MCF 10A (cell line): ENCODE data around the gene TACC3. TPM values are rescaled to one million over a fixed set of nuclear protein-coding genes. Genes with fewer than 3 reads are reported as not detected.

ENCODE experiments used
- BruUV-seq: library from RNA; stranded (reverse); fragments of 400-500 nt; replicated peaks from 2 replicates; lab custom pipeline; 2021; lab: Mats Ljungman, UMichigan
- CTCF ChIA-PET: fragments of 300-600 bp; sonication (Branson Sonifier 250); formaldehyde crosslinking; extraction: SDS; loops from one replicate; lab custom pipeline; 2021; ENCODE audit warnings: antibody characterized with exemption, inconsistent platforms; lab: Yijun Ruan, JAX
- POLR2A ChIA-PET: fragments of 300-600, 350-650 bp; sonication (Branson Sonifier 250); formaldehyde crosslinking; extraction: SDS; loops from one replicate; lab custom pipeline; 2020; ENCODE audit warnings: antibody characterized with exemption, inconsistent platforms; lab: Yijun Ruan, JAX
- DNase-seq: peaks from one replicate; pipeline ENCODE4 v3.0.0-alpha.2; 2018; ENCODE audit not compliant: unreplicated experiment
- H3K27ac Mint-ChIP-seq: one replicate; pipeline ENCODE4 v1.8.0; 2022; ENCODE audit warnings: mild to moderate bottlenecking, low read depth, mixed read lengths; ENCODE audit not compliant: unreplicated experiment
- H3K27me3 Mint-ChIP-seq: one replicate; pipeline ENCODE4 v1.8.0; 2022; ENCODE audit warnings: mixed read lengths; ENCODE audit not compliant: insufficient read depth, unreplicated experiment
- H3K36me3 Mint-ChIP-seq: one replicate; pipeline ENCODE4 v1.8.0; 2022; ENCODE audit warnings: mild to moderate bottlenecking, moderate library complexity, mixed read lengths; ENCODE audit not compliant: insufficient read depth, unreplicated experiment
- H3K4me1 Mint-ChIP-seq: one replicate; pipeline ENCODE4 v1.8.0; 2022; ENCODE audit warnings: mixed read lengths; ENCODE audit not compliant: insufficient read depth, unreplicated experiment
- H3K4me3 Mint-ChIP-seq: one replicate; pipeline ENCODE4 v1.8.0; 2022; ENCODE audit warnings: mild to moderate bottlenecking, moderate library complexity, mixed read lengths; ENCODE audit not compliant: unreplicated experiment
- H3K9me3 Mint-ChIP-seq: one replicate; pipeline ENCODE4 v1.8.0; 2022; ENCODE audit warnings: mixed read lengths; ENCODE audit not compliant: unreplicated experiment
- intact Hi-C: fragments of 100-400 bp; cut with micrococcal nuclease; formaldehyde crosslinking; loops from 2 replicates; pipeline ENCODE4 v1.14.1; 2022
- total RNA-seq: library from RNA; stranded (reverse); gene quantifications from 2 replicates; pipeline ENCODE4 v1.2.3, GENCODE V29; 2022
- TF ChIP-seq, protein P1 (sequence below): fragments of 200-600 bp; IDR thresholded peaks from one replicate; pipeline ENCODE4 v1.8.0; 2022; ENCODE audit warnings: antibody characterized with exemption, mild to moderate bottlenecking; ENCODE audit not compliant: unreplicated experiment

TACC3 gene
- total RNA-seq, 1 experiment from 2014 or later, result 69.8 TPM

DNA sequence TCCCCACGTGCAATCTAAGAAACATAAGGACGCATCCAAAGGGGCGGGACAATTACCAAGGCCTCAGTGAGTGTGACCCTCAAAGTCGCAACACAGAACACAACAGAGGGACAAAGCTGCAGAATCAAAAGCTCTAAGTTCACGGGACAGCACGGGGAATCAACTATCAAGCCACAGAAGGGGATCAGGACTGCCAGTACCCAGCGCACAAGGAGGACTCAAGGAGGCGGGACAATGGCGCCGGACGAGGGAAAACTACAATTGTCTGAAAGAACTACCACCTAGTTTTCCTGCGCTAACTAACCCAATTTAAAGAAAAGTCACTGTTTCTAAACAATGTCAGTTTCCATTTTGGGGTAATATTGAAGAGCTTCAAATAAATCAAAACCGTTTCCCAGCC, 38.5 kb upstream of the TACC3 start:
- H3K9me3 Mint-ChIP-seq, result no peaks in the 10 kb centered on the region
- BruUV-seq, result no TSS peak
- peaks cover 10% of the 10 kb centered on the region for H3K4me1 Mint-ChIP-seq
- intact Hi-C loops, result no loop called here
- no peaks in the 10 kb centered on the region for H3K27me3 Mint-ChIP-seq
- peak overlapping the region; percentile 77 for H3K27ac Mint-ChIP-seq
- POLR2A ChIA-PET, result interaction anchor here (0.6 to 2.0 kb wide), 11 partner anchors 10 to 579 kb away, joined by 3 to 8 read pairs (median 4); partner anchors contain the start of genes MXD4 and SLBP
- CTCF ChIA-PET, result interaction anchor here (0.9 to 1.9 kb wide), 3 partner anchors 10 to 53 kb away, joined by 3 to 12 read pairs (median 3); no protein-coding TSS in a partner anchor
- H3K4me3 Mint-ChIP-seq, result peak overlapping the region; percentile 80
- no peak for DNase-seq
- TF ChIP-seq, protein P1, sequence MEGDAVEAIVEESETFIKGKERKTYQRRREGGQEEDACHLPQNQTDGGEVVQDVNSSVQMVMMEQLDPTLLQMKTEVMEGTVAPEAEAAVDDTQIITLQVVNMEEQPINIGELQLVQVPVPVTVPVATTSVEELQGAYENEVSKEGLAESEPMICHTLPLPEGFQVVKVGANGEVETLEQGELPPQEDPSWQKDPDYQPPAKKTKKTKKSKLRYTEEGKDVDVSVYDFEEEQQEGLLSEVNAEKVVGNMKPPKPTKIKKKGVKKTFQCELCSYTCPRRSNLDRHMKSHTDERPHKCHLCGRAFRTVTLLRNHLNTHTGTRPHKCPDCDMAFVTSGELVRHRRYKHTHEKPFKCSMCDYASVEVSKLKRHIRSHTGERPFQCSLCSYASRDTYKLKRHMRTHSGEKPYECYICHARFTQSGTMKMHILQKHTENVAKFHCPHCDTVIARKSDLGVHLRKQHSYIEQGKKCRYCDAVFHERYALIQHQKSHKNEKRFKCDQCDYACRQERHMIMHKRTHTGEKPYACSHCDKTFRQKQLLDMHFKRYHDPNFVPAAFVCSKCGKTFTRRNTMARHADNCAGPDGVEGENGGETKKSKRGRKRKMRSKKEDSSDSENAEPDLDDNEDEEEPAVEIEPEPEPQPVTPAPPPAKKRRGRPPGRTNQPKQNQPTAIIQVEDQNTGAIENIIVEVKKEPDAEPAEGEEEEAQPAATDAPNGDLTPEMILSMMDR, result no peak
- H3K36me3 Mint-ChIP-seq, result no peaks in the 10 kb centered on the region

DNA sequence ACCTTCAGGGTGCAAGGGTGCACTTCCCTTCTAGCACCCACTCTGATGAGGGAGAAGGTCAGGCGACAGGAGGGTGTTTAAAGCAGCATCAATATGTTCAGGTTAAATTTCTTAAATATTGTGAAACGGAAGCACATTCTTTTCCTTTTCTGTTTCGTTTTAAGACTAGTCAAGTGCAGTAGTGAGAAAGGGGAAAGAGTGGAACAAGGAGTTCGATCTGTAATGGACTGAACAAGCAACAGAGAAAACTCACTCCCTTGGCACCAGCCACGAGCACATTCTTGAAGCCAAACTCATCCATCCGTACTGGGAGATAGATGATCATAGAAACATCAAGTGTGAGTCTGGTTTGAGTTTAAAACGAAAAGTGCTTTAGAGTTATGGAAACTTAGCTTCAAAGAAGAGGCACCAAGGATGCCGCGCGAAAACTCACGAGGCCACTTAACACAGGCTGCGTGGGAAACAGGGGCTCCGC, 38.0 kb upstream of the TACC3 start:
- Mint-ChIP-seq H3K27me3 (no peaks in the 10 kb centered on the region), H3K9me3 (no peaks in the 10 kb centered on the region), H3K4me1 (peaks cover 10% of the 10 kb centered on the region), H3K36me3 (no peaks in the 10 kb centered on the region), H3K4me3 (peak overlapping the region; percentile 80), H3K27ac (peak overlapping the region; percentile 77)
- POLR2A ChIA-PET, result interaction anchor here (0.6 to 2.0 kb wide), 11 partner anchors 10 to 579 kb away, joined by 3 to 8 read pairs (median 5); partner anchors contain the start of genes MXD4 and SLBP
- CTCF ChIA-PET, result interaction anchor here (0.9 to 1.9 kb wide), 3 partner anchors 10 to 54 kb away, joined by 3 to 12 read pairs (median 3); no protein-coding TSS in a partner anchor
- TF ChIP-seq, protein P1, result no peak
- TSS peak; percentile 58 for BruUV-seq
- intact Hi-C loops, result no loop called here
- DNase-seq, result peak; percentile 59

DNA sequence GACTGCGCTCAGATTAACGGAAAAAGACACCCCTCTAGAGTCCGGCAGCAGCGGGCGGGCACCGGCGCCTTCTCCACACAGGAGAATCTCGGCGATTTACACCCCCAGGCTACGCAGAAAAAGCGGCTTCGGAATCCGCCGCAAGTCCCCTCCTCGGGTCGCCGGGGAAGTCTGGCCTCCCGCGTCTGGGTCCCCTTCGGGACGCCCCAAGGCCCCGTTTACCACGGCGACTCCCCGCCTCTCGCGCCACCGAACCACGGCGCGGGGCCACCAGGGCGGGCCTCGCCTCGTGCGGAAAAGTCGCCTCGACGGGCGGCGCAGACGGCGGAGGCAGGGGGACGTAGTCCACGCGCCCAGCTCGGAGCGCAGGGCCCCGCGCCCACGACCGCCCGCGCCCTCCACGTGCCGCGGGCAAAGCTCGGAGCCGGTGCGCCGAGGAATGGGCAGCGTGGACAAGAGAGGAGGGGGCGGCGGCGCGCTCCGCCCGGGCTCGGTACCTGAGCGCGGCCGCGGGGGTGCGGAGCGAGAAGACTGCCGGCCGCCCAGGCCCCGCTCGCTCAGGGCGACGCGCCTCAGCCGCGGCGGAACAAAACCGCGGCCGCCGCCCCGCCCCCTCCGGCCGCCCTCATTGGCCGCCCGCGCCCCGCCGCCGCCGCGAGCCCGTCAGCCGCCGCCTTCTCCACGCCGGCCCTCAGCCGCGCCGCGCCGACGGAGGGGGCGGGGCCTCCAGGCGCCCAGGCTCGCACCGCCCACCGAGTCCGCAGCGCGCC, 37.4 kb upstream of the TACC3 start, which contains the start of gene FAM53A:
Gene FAM53A, minus strand, starts transcription at position 578 of the 770 bp plus-strand sequence. CDS start 15,572 bp downstream, outside the sequence.
- BruUV-seq, result no TSS peak
- no peaks in the 10 kb centered on the region for H3K9me3 Mint-ChIP-seq
- intact Hi-C loops, result no loop called here

More for the DNA sequence above, 37.4 kb upstream of the TACC3 start, which contains the start of gene FAM53A:
- Mint-ChIP-seq H3K27me3 (no peaks in the 10 kb centered on the region), H3K36me3 (no peaks in the 10 kb centered on the region), H3K4me3 (peak within 1 kb of the TSS; percentile 80), H3K27ac (peak within 1 kb of the TSS; percentile 77), H3K4me1 (peaks cover 10% of the 10 kb centered on the region)
- ChIA-PET CTCF (interaction anchor here (0.7 to 1.9 kb wide), 5 partner anchors 9 to 116 kb away, joined by 3 to 12 read pairs (median 3); no protein-coding TSS in a partner anchor), POLR2A (interaction anchor here (0.6 to 2.0 kb wide), 7 partner anchors 9 to 142 kb away, joined by 3 to 8 read pairs (median 5); partner anchors contain the start of gene SLBP)
- peak; percentile 88 for DNase-seq
- TF ChIP-seq, protein P1, result no peak
